Lung (tissue), 12 donors: Measurements from ENCODE around the gene AZU1. TPM values are rescaled to one million over a fixed set of nuclear protein-coding genes. Genes with fewer than 3 reads are reported as not detected.

Experiments used
- ATAC-seq: fragments of 200-7000 bp; cut with Tn5 transposase; one replicate; pipeline ENCODE4 v1.9.1; 2020; ENCODE audit warnings: moderate number of reproducible peaks; ENCODE audit not compliant: insufficient read depth, low FRiP score
- DNase-seq, 3 donors: peaks; one replicate each; pipeline ENCODE4 v3.0.0-alpha.2; 2013 to 2017
- H3K27ac ChIP-seq, 2 donors: one replicate each; pipeline ENCODE4 v1.5.1; 2013; ENCODE audit warnings: mild to moderate bottlenecking in 2 of 2, moderate library complexity in 2 of 2, control low read depth in 1 of 2, inconsistent platforms in 1 of 2, low read depth in 1 of 2, low read length in 1 of 2
- H3K27me3 ChIP-seq, 3 donors: one replicate each; pipeline ENCODE4 v1.5.1; 2013; ENCODE audit warnings: low read length in 2 of 3; ENCODE audit not compliant: control insufficient read depth in 3 of 3, insufficient read depth in 3 of 3
- H3K36me3 ChIP-seq, 4 donors: one replicate each; pipeline ENCODE4 v1.5.1; 2013; ENCODE audit warnings: low read length in 4 of 4, mild to moderate bottlenecking in 1 of 4, moderate library complexity in 1 of 4; ENCODE audit not compliant: control insufficient read depth in 4 of 4, insufficient read depth in 4 of 4
- H3K4me1 ChIP-seq, 5 donors: one replicate each; pipeline ENCODE4 v1.5.1; 2013; ENCODE audit warnings: low read length in 5 of 5, mild to moderate bottlenecking in 2 of 5, moderate library complexity in 1 of 5; ENCODE audit not compliant: control insufficient read depth in 5 of 5, insufficient read depth in 5 of 5
- H3K4me3 ChIP-seq: one replicate; pipeline ENCODE4 v1.5.1; 2013; ENCODE audit warnings: mild to moderate bottlenecking, control low read depth, moderate library complexity
- H3K9ac ChIP-seq, 2 donors: one replicate each; pipeline ENCODE4 v1.5.1; 2013; ENCODE audit warnings: low read length in 2 of 2, control low read depth in 1 of 2; ENCODE audit not compliant: insufficient read depth in 1 of 2
- H3K9me3 ChIP-seq, 4 donors: one replicate each; pipeline ENCODE4 v1.5.1; 2013; ENCODE audit warnings: low read length in 3 of 4, mild to moderate bottlenecking in 1 of 4, moderate library complexity in 1 of 4; ENCODE audit not compliant: control insufficient read depth in 4 of 4, insufficient read depth in 3 of 4
- CTCF ChIP-seq: IDR thresholded peaks from 2 replicates; pipeline ENCODE4 v1.5.1; 2012; ENCODE audit warnings: mild to moderate bottlenecking; ENCODE audit errors: control extremely low read depth, extremely low read depth
- WGBS, 2 donors: extraction: QIAGEN DNeasy Blood & Tissue Kit; methylation state at CpG; one replicate each; pipeline ENCODE4 v1.1.7; 2013; 5-methylcytosine and 5-hydroxymethylcytosine counted together
- polyA plus RNA-seq, 2 donors: library from polyadenylated mRNA; stranded (reverse); fragments of 200-250 nt; gene quantifications; one replicate each; pipeline ENCODE4 v1.2.1, GENCODE V29; 2013
- total RNA-seq, 2 donors: library from RNA; depleted of rRNA in 1 of 2; stranded (reverse); fragments of >200 nt in 1 of 2; gene quantifications; one replicate each; pipeline ENCODE4 v1.2.1, GENCODE V29; 2014 to 2021
- donor health status: control.
- donor health status: control.
- donor health status: Bipolar disorder and iron deficiency.
- donor health status: healthy.
- donor health status: DM: yes; HTN: yes; CAD: no.

The AZU1 gene
- total and polyA plus RNA-seq, 4 donors, result 2.0 to 9.8 (median 4.4) TPM

- TF ChIP-seq CTCF, result no peak
- no peak overlapping the region for H3K9ac ChIP-seq
These were observed 24.5 kb upstream of the AZU1 start for GRCh38 chr19:803099-803561.

DNA sequence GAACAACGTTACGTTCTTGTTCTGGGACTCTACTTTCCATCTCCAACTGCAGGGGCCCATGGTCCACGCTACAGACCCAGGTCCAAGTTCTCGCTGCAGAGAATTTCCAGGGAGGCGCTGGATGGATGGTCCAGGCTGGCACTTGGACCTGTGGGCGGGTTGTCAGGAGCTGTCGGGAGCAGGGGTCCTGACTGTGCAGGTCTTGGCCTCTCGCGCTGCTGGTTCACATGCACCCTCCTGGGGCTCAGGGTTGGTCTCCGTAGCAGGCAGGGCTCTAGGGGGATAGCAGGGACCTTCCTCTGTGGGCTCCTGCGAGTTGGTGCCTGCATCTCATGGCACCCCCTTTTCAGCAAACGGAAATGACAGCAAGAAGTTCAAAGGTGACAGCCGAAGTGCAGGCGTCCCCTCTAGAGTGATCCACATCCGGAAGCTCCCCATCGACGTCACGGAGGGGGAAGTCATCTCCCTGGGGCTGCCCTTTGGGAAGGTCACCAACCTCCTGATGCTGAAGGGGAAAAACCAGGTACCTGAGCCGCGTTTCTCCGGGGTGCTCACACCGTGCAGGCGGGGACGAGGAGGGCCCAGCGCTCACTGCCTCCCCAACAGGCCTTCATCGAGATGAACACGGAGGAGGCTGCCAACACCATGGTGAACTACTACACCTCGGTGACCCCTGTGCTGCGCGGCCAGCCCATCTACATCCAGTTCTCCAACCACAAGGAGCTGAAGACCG, 23.8 kb upstream of the AZU1 start:
- H3K27ac ChIP-seq, result no peak overlapping the region
- ATAC-seq, result no peak
- no peak for TF ChIP-seq CTCF
- no peaks in the 10 kb centered on the region for H3K9me3 ChIP-seq
- peaks cover 12 to 39% (median 31%) of the 10 kb centered on the region in 5 donors for H3K4me1 ChIP-seq
- WGBS, 2 donors, result 87 to 91% methylated on average over 31 of the region's 31 CpGs
- no peak overlapping the region for H3K4me3 ChIP-seq
- DNase-seq, result no peak
- H3K36me3 ChIP-seq, result peaks cover 34 to 70% (median 49%) of the 10 kb centered on the region in 4 donors
- H3K9ac ChIP-seq, result no peak overlapping the region
- H3K27me3 ChIP-seq, result no peaks in the 10 kb centered on the region

More at GRCh38 chr19:803099-803561, 24.5 kb upstream of the AZU1 start:
- Histone ChIP-seq H3K4me1 (peaks cover 12 to 39% (median 31%) of the 10 kb centered on the region in 5 donors), H3K9me3 (no peaks in the 10 kb centered on the region), H3K36me3 (peaks cover 28 to 68% (median 49%) of the 10 kb centered on the region in 4 donors), H3K27ac (no peak overlapping the region), H3K4me3 (no peak overlapping the region), H3K27me3 (no peaks in the 10 kb centered on the region)
- DNase-seq, result no peak
- 83 to 89% methylated on average over 16 to 17 of the region's 17 CpGs for WGBS, 2 donors
- no peak for ATAC-seq

DNA sequence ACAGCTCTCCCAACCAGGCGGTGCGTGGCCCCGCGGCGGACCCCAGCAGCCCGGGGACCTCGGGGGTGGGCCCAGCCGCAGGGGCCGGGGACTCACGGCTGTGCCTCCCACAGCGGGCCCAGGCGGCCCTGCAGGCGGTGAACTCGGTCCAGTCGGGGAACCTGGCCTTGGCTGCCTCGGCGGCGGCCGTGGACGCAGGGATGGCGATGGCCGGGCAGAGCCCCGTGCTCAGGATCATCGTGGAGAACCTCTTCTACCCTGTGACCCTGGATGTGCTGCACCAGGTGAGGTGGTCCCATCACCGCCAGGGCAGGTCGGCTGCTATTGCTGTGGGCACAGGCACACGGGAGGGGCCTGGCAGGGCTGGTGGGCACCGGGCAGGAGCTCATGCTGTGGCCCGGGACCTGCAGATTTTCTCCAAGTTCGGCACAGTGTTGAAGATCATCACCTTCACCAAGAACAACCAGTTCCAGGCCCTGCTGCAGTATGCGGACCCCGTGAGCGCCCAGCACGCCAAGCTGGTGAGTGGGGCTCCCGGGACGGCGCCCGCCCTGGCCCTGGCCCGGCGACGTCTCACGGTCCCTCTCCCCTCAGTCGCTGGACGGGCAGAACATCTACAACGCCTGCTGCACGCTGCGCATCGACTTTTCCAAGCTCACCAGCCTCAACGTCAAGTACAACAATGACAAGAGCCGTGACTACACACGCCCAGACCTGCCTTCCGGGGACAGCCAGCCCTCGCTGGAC, 23.0 kb upstream of the AZU1 start:
- Histone ChIP-seq H3K27me3 (no peaks in the 10 kb centered on the region), H3K4me1 (peaks cover 12 to 33% (median 28%) of the 10 kb centered on the region in 5 donors), H3K36me3 (peaks cover 37 to 71% (median 48%) of the 10 kb centered on the region in 4 donors), H3K9me3 (no peaks in the 10 kb centered on the region), H3K4me3 (no peak overlapping the region), H3K27ac (no peak overlapping the region), H3K9ac (no peak overlapping the region)
- no peak for TF ChIP-seq CTCF
- WGBS, 2 donors, result 93 to 95% methylated on average over 49 to 53 of the region's 53 CpGs
- ATAC-seq (no peak), DNase-seq (no peak)
